ENCODE data around the gene MKRN2OS. TPM values are rescaled to one million over a fixed set of nuclear protein-coding genes. Genes with fewer than 3 reads are reported as not detected.
A peak's percentile ranks its signal among the peaks of the same experiment; 100 is the strongest.

The MKRN2OS gene
- total RNA-seq: not detected in 2 replicates
- 0.23 TPM for polyA plus RNA-seq (2012)

- DNase-seq (ENCODE audit: low read depth): no peak
Observed at GRCh38 chr3:12545473-12545791, at the start of gene MKRN2OS. MKRN2OS (minus strand) TSS chr3:12545499; CDS start chr3:12545464, 35 bp downstream.

- no peak for DNase-seq (ENCODE audit: low read depth)
Observed at GRCh38 chr3:12593473-12593872, 48.2 kb upstream of the MKRN2OS start.

- DNase-seq (ENCODE audit: low read depth): no peak
Observed at GRCh38 chr3:12591997-12592715, 46.9 kb upstream of the MKRN2OS start.

GRCh38 chr3:12591456-12591855 lies 46.2 kb upstream of the MKRN2OS start:
- no peak for DNase-seq (ENCODE audit: low read depth)

- DNase-seq (ENCODE audit: low read depth): no peak
Observed at GRCh38 chr3:12590096-12590495, 44.8 kb upstream of the MKRN2OS start.

- peak; percentile 37 for DNase-seq (ENCODE audit: low read depth)
Observed at GRCh38 chr3:12588039-12589009, 43.0 kb upstream of the MKRN2OS start.

GRCh38 chr3:12586403-12586802 lies 41.1 kb upstream of the MKRN2OS start:
- DNase-seq (ENCODE audit: low read depth): no peak

- DNase-seq (ENCODE audit: low read depth): no peak
Observed at GRCh38 chr3:12585970-12586369, 40.7 kb upstream of the MKRN2OS start.

GRCh38 chr3:12585181-12585580 lies 39.9 kb upstream of the MKRN2OS start:
- DNase-seq (ENCODE audit: low read depth): no peak

- no peak for DNase-seq (ENCODE audit: low read depth)
Observed at GRCh38 chr3:12584083-12584482, 38.8 kb upstream of the MKRN2OS start.

GRCh38 chr3:12583280-12583679 lies 38.0 kb upstream of the MKRN2OS start:
- no peak for DNase-seq (ENCODE audit: low read depth)

GRCh38 chr3:12582730-12583129 lies 37.4 kb upstream of the MKRN2OS start:
- DNase-seq (ENCODE audit: low read depth): no peak

GRCh38 chr3:12579905-12580304 lies 34.6 kb upstream of the MKRN2OS start:
- no peak for DNase-seq (ENCODE audit: low read depth)

- no peak for DNase-seq (ENCODE audit: low read depth)
Observed at GRCh38 chr3:12579456-12579855, 34.2 kb upstream of the MKRN2OS start.

- DNase-seq (ENCODE audit: low read depth): no peak
Observed at GRCh38 chr3:12578742-12579141, 33.4 kb upstream of the MKRN2OS start.

GRCh38 chr3:12577379-12577778 lies 32.1 kb upstream of the MKRN2OS start:
- no peak for DNase-seq (ENCODE audit: low read depth)

GRCh38 chr3:12574661-12575060 lies 29.4 kb upstream of the MKRN2OS start:
- DNase-seq (ENCODE audit: low read depth): no peak

- no peak for DNase-seq (ENCODE audit: low read depth)
Observed at GRCh38 chr3:12574131-12574530, 28.8 kb upstream of the MKRN2OS start.

GRCh38 chr3:12571986-12572385 lies 26.7 kb upstream of the MKRN2OS start:
- DNase-seq (ENCODE audit: low read depth): no peak

- peak; percentile 25 for DNase-seq (ENCODE audit: low read depth)
Observed at GRCh38 chr3:12569836-12570235, 24.5 kb upstream of the MKRN2OS start.

- no peak for DNase-seq (ENCODE audit: low read depth)
Observed at GRCh38 chr3:12568747-12569146, 23.4 kb upstream of the MKRN2OS start.

GRCh38 chr3:12566976-12567375 lies 21.7 kb upstream of the MKRN2OS start:
- no peak for DNase-seq (ENCODE audit: low read depth)
